ENCODE data around the gene CCM2L. TPM values are rescaled to one million over a fixed set of nuclear protein-coding genes. Genes with fewer than 3 reads are reported as not detected.

The CCM2L gene
- total RNA-seq, 1 experiment from 2014 or later, result 0.32 TPM

DNA sequence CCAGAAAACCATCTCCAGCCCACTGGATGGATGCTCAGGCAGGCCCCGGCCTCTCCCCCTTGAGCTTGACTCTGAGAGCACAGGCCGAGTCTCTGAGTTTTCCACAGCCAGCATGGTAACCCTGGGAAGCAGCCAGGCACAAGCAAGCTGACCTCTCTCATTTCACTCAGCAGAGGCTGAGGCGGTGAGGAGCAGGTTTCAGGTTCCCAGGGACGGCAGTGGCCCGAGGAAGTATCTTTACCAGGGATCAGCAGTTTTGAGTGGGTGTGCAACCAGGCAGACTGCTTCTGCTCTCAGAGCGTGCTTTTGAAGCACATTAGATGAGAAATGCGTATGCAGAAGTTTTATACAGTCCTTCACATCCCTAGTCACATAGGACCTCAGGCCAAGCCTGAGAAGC, 54.4 kb downstream of the CCM2L start:
- Mint-ChIP-seq H3K36me3 (ENCODE audit: insufficient read depth, unreplicated experiment) (no peaks in the 10 kb centered on the region), H3K4me3 (ENCODE audit: unreplicated experiment) (no peak overlapping the region), H3K27ac (ENCODE audit: unreplicated experiment) (no peak overlapping the region), H3K9me3 (ENCODE audit: unreplicated experiment) (no peaks in the 10 kb centered on the region), H3K27me3 (ENCODE audit: insufficient read depth, unreplicated experiment) (peaks cover 19% of the 10 kb centered on the region), H3K4me1 (ENCODE audit: low read depth, unreplicated experiment) (no peaks in the 10 kb centered on the region)
- TF ChIP-seq, protein P1, sequence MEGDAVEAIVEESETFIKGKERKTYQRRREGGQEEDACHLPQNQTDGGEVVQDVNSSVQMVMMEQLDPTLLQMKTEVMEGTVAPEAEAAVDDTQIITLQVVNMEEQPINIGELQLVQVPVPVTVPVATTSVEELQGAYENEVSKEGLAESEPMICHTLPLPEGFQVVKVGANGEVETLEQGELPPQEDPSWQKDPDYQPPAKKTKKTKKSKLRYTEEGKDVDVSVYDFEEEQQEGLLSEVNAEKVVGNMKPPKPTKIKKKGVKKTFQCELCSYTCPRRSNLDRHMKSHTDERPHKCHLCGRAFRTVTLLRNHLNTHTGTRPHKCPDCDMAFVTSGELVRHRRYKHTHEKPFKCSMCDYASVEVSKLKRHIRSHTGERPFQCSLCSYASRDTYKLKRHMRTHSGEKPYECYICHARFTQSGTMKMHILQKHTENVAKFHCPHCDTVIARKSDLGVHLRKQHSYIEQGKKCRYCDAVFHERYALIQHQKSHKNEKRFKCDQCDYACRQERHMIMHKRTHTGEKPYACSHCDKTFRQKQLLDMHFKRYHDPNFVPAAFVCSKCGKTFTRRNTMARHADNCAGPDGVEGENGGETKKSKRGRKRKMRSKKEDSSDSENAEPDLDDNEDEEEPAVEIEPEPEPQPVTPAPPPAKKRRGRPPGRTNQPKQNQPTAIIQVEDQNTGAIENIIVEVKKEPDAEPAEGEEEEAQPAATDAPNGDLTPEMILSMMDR (IDR thresholded peaks at IDR 0.05; ENCODE audit: insufficient read depth in 1 of 2, low read depth in 1 of 2, low read length in 1 of 2, severe bottlenecking in 1 of 2, unreplicated experiment in 1 of 2), result no peak
- intact Hi-C loops (cut with micrococcal nuclease; ENCODE audit: unreplicated experiment), result no loop called here
- Histone ChIP-seq H3K4me3 (ENCODE audit: low read depth, low read length) (no peak overlapping the region), H3K36me3 (ENCODE audit: control insufficient read depth, insufficient read depth, low read length) (no peaks in the 10 kb centered on the region), H3K27me3 (replicated peaks; ENCODE audit: control insufficient read depth, insufficient read depth, low read length) (no peaks in the 10 kb centered on the region; the same call in 1 of the 2 replicates), H3K9me3 (no peaks in the 10 kb centered on the region), H3K4me1 (no peaks in the 10 kb centered on the region)
- ChIA-PET CTCF (interaction anchor here (0.7 kb wide), 1 partner anchor 47 kb away, joined by 3 read pairs; no protein-coding TSS in a partner anchor), POLR2A (no interaction called here)
- no TSS peak for BruUV-seq (replicated peaks)
- DNase-seq, result no peak

DNA sequence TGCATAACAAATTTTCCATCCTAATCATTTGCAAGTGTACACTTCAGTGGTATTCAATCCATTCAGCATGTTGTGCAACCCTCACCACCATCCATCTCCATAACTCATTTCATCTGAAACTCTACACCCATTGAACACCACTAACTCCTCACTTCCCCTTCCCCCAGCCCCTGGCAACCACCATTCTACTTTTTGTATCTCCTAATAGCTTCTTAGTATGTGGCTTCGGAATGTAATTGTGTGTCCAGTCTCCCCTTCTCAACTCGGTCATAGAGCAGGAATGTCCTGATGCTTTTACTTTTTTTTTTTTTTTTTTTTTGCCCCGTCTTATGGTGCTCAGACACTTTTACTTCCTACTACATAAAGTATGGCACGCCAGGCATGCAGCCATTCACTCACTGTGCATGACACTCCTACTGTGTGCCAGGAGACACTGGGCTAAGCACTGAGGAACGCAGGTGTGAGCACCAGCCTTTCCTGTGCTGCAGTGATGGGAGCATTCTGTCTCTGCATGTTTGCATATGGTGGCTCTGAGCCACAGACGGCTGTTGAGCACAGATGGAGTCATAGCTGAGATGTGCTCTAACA, 57.1 kb downstream of the CCM2L start:
- Histone ChIP-seq H3K4me3 (ENCODE audit: low read depth, low read length) (no peak overlapping the region), H3K36me3 (ENCODE audit: control insufficient read depth, insufficient read depth, low read length) (no peaks in the 10 kb centered on the region), H3K9me3 (no peaks in the 10 kb centered on the region), H3K4me1 (no peaks in the 10 kb centered on the region), H3K27me3 (replicated peaks; ENCODE audit: control insufficient read depth, insufficient read depth, low read length) (no peaks in the 10 kb centered on the region; the same call in 1 of the 2 replicates)
- CTCF ChIA-PET, result interaction anchor here (0.7 kb wide), 1 partner anchor 278 kb away, joined by 5 read pairs; no protein-coding TSS in a partner anchor
- no peaks in the 10 kb centered on the region for H3K36me3 Mint-ChIP-seq (ENCODE audit: insufficient read depth, unreplicated experiment)
- no peak overlapping the region for H3K4me3 Mint-ChIP-seq (ENCODE audit: unreplicated experiment)
- intact Hi-C loops (cut with micrococcal nuclease; ENCODE audit: unreplicated experiment), result no loop called here
- POLR2A ChIA-PET, result no interaction called here
- H3K27me3 Mint-ChIP-seq (ENCODE audit: insufficient read depth, unreplicated experiment), result peaks cover 16% of the 10 kb centered on the region
- BruUV-seq (replicated peaks), result no TSS peak
- H3K27ac Mint-ChIP-seq (ENCODE audit: unreplicated experiment), result no peak overlapping the region
- no peaks in the 10 kb centered on the region for H3K4me1 Mint-ChIP-seq (ENCODE audit: low read depth, unreplicated experiment)
- TF ChIP-seq, protein P1 (IDR thresholded peaks at IDR 0.05; ENCODE audit: insufficient read depth in 1 of 2, low read depth in 1 of 2, low read length in 1 of 2, severe bottlenecking in 1 of 2, unreplicated experiment in 1 of 2), result no peak
- no peaks in the 10 kb centered on the region for H3K9me3 Mint-ChIP-seq (ENCODE audit: unreplicated experiment)
- no peak for DNase-seq

DNA sequence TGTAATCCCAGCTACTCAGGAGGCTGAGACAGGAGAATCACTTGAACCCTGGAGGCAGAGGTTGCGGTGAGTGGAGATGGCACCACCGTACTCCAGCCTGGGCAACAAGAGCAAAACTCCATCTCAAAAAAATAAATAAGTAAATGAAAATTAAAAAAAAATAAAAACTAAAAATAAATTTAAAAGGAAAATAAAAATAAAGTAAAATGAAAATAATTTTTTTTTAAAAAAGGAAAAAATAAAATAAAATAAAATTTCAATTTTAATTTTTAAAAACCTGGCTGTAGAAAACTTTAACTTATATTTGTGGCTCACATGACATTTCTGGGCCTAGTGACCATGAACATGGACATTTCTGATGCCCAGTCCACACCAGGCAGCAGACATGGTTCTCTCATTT, 57.9 kb downstream of the CCM2L start:
- no peaks in the 10 kb centered on the region for H3K36me3 Mint-ChIP-seq (ENCODE audit: insufficient read depth, unreplicated experiment)
- DNase-seq, result no peak
- peaks cover 14% of the 10 kb centered on the region for H3K27me3 Mint-ChIP-seq (ENCODE audit: insufficient read depth, unreplicated experiment)
- no peak overlapping the region for H3K27ac Mint-ChIP-seq (ENCODE audit: unreplicated experiment)
- no peak overlapping the region for H3K4me3 ChIP-seq (ENCODE audit: low read depth, low read length)
- H3K9me3 Mint-ChIP-seq (ENCODE audit: unreplicated experiment), result no peaks in the 10 kb centered on the region
- no peaks in the 10 kb centered on the region for H3K4me1 Mint-ChIP-seq (ENCODE audit: low read depth, unreplicated experiment)
- H3K4me3 Mint-ChIP-seq (ENCODE audit: unreplicated experiment), result no peak overlapping the region
- no TSS peak for BruUV-seq (replicated peaks)
- POLR2A ChIA-PET, result no interaction called here
- intact Hi-C loops (cut with micrococcal nuclease; ENCODE audit: unreplicated experiment), result no loop called here
- no peaks in the 10 kb centered on the region for H3K4me1 ChIP-seq
- H3K36me3 ChIP-seq (ENCODE audit: control insufficient read depth, insufficient read depth, low read length), result no peaks in the 10 kb centered on the region
- H3K27me3 ChIP-seq (replicated peaks; ENCODE audit: control insufficient read depth, insufficient read depth, low read length), result no peaks in the 10 kb centered on the region; the same call in 1 of the 2 replicates
- CTCF ChIA-PET, result no interaction called here
- TF ChIP-seq, protein P1 (IDR thresholded peaks at IDR 0.05; ENCODE audit: insufficient read depth in 1 of 2, low read depth in 1 of 2, low read length in 1 of 2, severe bottlenecking in 1 of 2, unreplicated experiment in 1 of 2), result no peak
- H3K9me3 ChIP-seq, result no peaks in the 10 kb centered on the region

Measured in Caco-2 (cell line).